CD4-positive, alpha-beta memory T cell (primary cell): Measurements from ENCODE around the gene ZC3H7B. TPM values are rescaled to one million over a fixed set of nuclear protein-coding genes. Genes with fewer than 3 reads are reported as not detected.
A peak's percentile ranks its signal among the peaks of the same experiment; 100 is the strongest.

Experiments used
- CTCF ChIA-PET: fragments of 350-600 bp; sonication (Branson Sonifier 250); formaldehyde crosslinking; loops from one replicate; lab custom pipeline; 2021; ENCODE audit warnings: inconsistent platforms; ENCODE audit not compliant: partially characterized antibody; lab: Charles Lee
- POLR2A ChIA-PET: fragments of 350-600 bp; sonication (Branson Sonifier 250); formaldehyde crosslinking; loops from one replicate; lab custom pipeline; 2021; ENCODE audit not compliant: partially characterized antibody; lab: Charles Lee
- DNase-seq, 5 donors: peaks; one replicate each; pipeline versions ENCODE4 v3.0.0 to v3.0.0-alpha.2; 2020 to 2022; ENCODE audit warnings: mixed read lengths in 1 of 5
- H3K27ac ChIP-seq: one replicate; pipeline ENCODE4 v1.7.0; 2013; ENCODE audit warnings: low read depth, low read length
- H3K27me3 ChIP-seq: 2 replicates; pipeline ENCODE4 v1.7.0; 2013; ENCODE audit warnings: mild to moderate bottlenecking, low read length, moderate library complexity; ENCODE audit not compliant: insufficient read depth
- H3K36me3 ChIP-seq: 2 replicates; pipeline ENCODE4 v1.7.0; 2013; ENCODE audit warnings: mild to moderate bottlenecking, low read length, moderate library complexity; ENCODE audit not compliant: insufficient read depth
- H3K4me1 ChIP-seq: 2 replicates; pipeline ENCODE4 v1.7.0; 2013; ENCODE audit warnings: mild to moderate bottlenecking, low read length, moderate library complexity; ENCODE audit not compliant: insufficient read depth
- H3K4me3 ChIP-seq, 2 donors: one replicate each; pipeline ENCODE4 v1.7.0; 2013; ENCODE audit warnings: low read length in 2 of 2, mild to moderate bottlenecking in 1 of 2
- H3K9me3 ChIP-seq, 2 donors: one replicate each; pipeline ENCODE4 v1.7.0; 2013; ENCODE audit warnings: low read length in 2 of 2, control low read depth in 1 of 2; ENCODE audit not compliant: control insufficient read depth in 1 of 2
- H3K27ac Mint-ChIP-seq, 7 donors: one replicate each; pipeline ENCODE4 v1.8.0; 2020 to 2021; ENCODE audit warnings: mixed read lengths in 7 of 7, mild to moderate bottlenecking in 6 of 7, inconsistent platforms in 3 of 7, moderate library complexity in 3 of 7
- H3K27me3 Mint-ChIP-seq, 2 donors: one replicate each; pipeline ENCODE4 v1.8.0; 2020 to 2021; ENCODE audit warnings: mixed read lengths in 2 of 2
- H3K36me3 Mint-ChIP-seq, 2 donors: one replicate each; pipeline ENCODE4 v1.8.0; 2020 to 2021; ENCODE audit warnings: mixed read lengths in 2 of 2, inconsistent platforms in 1 of 2, mild to moderate bottlenecking in 1 of 2
- H3K4me1 Mint-ChIP-seq, 4 donors: one replicate each; pipeline ENCODE4 v1.8.0; 2020 to 2021; ENCODE audit warnings: mixed read lengths in 4 of 4, mild to moderate bottlenecking in 1 of 4
- H3K4me3 Mint-ChIP-seq, 8 donors: one replicate each; pipeline ENCODE4 v1.8.0; 2020 to 2021; ENCODE audit warnings: mixed read lengths in 8 of 8, mild to moderate bottlenecking in 7 of 8, moderate library complexity in 6 of 8, inconsistent platforms in 3 of 8
- H3K9me3 Mint-ChIP-seq, 8 donors: one replicate each; pipeline ENCODE4 v1.8.0; 2020 to 2021; ENCODE audit warnings: mixed read lengths in 8 of 8, mild to moderate bottlenecking in 5 of 8, inconsistent platforms in 3 of 8, moderate library complexity in 1 of 8
- intact Hi-C: fragments of 100-400 bp; cut with micrococcal nuclease; formaldehyde crosslinking; loops from one replicate; pipeline ENCODE4 v1.15.1; 2023
- polyA plus RNA-seq, 2 donors: library from polyadenylated mRNA; unstranded; fragments of 300-500 nt; fragmentation: Illumina TruSeq; gene quantifications; one replicate each; pipeline ENCODE4 v1.2.3, GENCODE V29; 2021
- total RNA-seq, 2 experiments: library from RNA; stranded (reverse); gene quantifications; one replicate each; pipeline ENCODE4 v1.2.3, GENCODE V29; 2021

ZC3H7B gene
- total and polyA plus RNA-seq, 4 experiments from 2014 or later, result 0.20 to 40.3 (median 20.5) TPM

- DNase-seq, result no peak
- Histone ChIP-seq H3K4me3 (no peak overlapping the region), H3K4me1 (peaks cover 6% of the 10 kb centered on the region), H3K27me3 (no peaks in the 10 kb centered on the region), H3K27ac (no peak overlapping the region), H3K9me3 (no peaks in the 10 kb centered on the region), H3K36me3 (no peaks in the 10 kb centered on the region)
- Mint-ChIP-seq H3K4me1 (peaks cover 4 to 7% (median 5%) of the 10 kb centered on the region in 4 donors), H3K27me3 (no peaks in the 10 kb centered on the region), H3K36me3 (no peaks in the 10 kb centered on the region), H3K9me3 (peaks cover 0 to 1% (median 0%) of the 10 kb centered on the region in 8 donors), H3K27ac (no peak overlapping the region), H3K4me3 (no peak overlapping the region)
- ChIA-PET POLR2A (no interaction called here), CTCF (interaction anchor here (0.7 kb wide), 1 partner anchor 849 kb away, joined by 4 read pairs; no protein-coding TSS in a partner anchor)
- intact Hi-C loops, result no loop called here
These were observed 4.3 kb upstream of the ZC3H7B start for GRCh38 chr22:41296826-41297667.

DNA sequence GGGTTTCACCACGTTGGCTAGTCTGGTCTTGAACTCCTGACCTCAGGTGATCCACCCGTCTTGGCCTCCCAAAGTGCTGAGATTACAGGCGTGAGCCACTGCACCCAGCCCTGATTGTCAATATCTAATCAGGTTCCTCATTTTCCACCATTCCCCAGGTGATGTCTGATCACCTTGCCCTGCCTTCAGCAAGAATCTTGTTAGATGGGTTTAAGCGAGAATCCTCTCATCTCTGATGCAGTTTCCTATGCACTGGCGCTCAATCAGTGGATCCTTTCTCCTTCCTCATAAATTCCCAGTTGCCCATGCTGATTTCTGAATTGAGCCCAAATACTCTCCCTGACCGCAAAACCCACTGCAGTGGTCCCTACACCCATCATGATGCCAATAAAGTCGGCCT is 664 bp upstream of the ZC3H7B start:
- ChIA-PET POLR2A (interaction anchor here (0.9 to 3.7 kb wide), 7 partner anchors 14 to 1981 kb away, joined by 3 to 111 read pairs (median 7); partner anchors contain the start of genes RANGAP1, RBX1, RPL3 and SNU13), CTCF (interaction anchor here (0.7 to 1.8 kb wide), 11 partner anchors 8 to 168 kb away, joined by 3 to 11 read pairs (median 5); partner anchors contain the start of genes PHF5A, RANGAP1 and TEF)
- no peaks in the 10 kb centered on the region for H3K27me3 Mint-ChIP-seq
- H3K9me3 Mint-ChIP-seq, result no peaks in the 10 kb centered on the region
- Histone ChIP-seq H3K36me3 (no peaks in the 10 kb centered on the region), H3K4me1 (peaks cover 24% of the 10 kb centered on the region), H3K4me3 (peak overlapping the region; percentile 54 to 76), H3K9me3 (no peaks in the 10 kb centered on the region), H3K27me3 (no peaks in the 10 kb centered on the region), H3K27ac (peak overlapping the region; percentile 88)
- H3K4me3 Mint-ChIP-seq, result peak overlapping the region; percentile 76 to 89 (median 84)
- H3K4me1 Mint-ChIP-seq, result peaks cover 18 to 34% (median 26%) of the 10 kb centered on the region in 4 donors
- no peak for DNase-seq
- peak overlapping the region; percentile 83 to 97 (median 96) for H3K27ac Mint-ChIP-seq
- peaks cover 0 to 11% of the 10 kb centered on the region in 2 donors for H3K36me3 Mint-ChIP-seq
- intact Hi-C loops, result loop anchor here (1.0 to 5.0 kb wide), 4 partner anchors 14 to 378 kb away; partner anchors contain the start of gene RANGAP1

- ChIA-PET CTCF (interaction anchor here (1.1 to 2.1 kb wide), 9 partner anchors 9 to 166 kb away, joined by 3 to 11 read pairs (median 5); partner anchors contain the start of genes PHF5A, RANGAP1 and TEF), POLR2A (interaction anchor here (0.6 to 3.7 kb wide), 11 partner anchors 16 to 1983 kb away, joined by 3 to 111 read pairs (median 4); partner anchors contain the start of genes PHF5A, RANGAP1, RBX1 and RPL3)
- Histone ChIP-seq H3K4me1 (peaks cover 24% of the 10 kb centered on the region), H3K27ac (peak overlapping the region; percentile 88), H3K27me3 (no peaks in the 10 kb centered on the region), H3K36me3 (peaks cover under 1% of the 10 kb centered on the region), H3K9me3 (no peaks in the 10 kb centered on the region), H3K4me3 (peak overlapping the region; percentile 42 to 76)
- Mint-ChIP-seq H3K27me3 (no peaks in the 10 kb centered on the region), H3K4me1 (peaks cover 20 to 44% (median 31%) of the 10 kb centered on the region in 4 donors), H3K27ac (peak overlapping the region; percentile 74 to 95 (median 89)), H3K36me3 (peaks cover 0 to 16% of the 10 kb centered on the region in 2 donors), H3K4me3 (peak overlapping the region; percentile 86 to 92 (median 88)), H3K9me3 (no peaks in the 10 kb centered on the region)
- intact Hi-C loops, result loop anchor here (5.0 kb wide), 1 partner anchor 65 kb away; no protein-coding TSS in a partner anchor
- peak in 2 of 5 donors; percentile 8 to 24 for DNase-seq
These were observed 869 bp downstream of the ZC3H7B start for GRCh38 chr22:41302021-41302767.

GRCh38 chr22:41302811-41303210 is 1.5 kb downstream of the ZC3H7B start:
- Mint-ChIP-seq H3K9me3 (no peaks in the 10 kb centered on the region), H3K27ac (peak overlapping the region; percentile 74 to 95 (median 89)), H3K36me3 (peaks cover 0 to 22% of the 10 kb centered on the region in 2 donors), H3K4me3 (peak overlapping the region; percentile 86 to 92 (median 88)), H3K4me1 (peaks cover 25 to 50% (median 36%) of the 10 kb centered on the region in 4 donors), H3K27me3 (no peaks in the 10 kb centered on the region)
- H3K27ac ChIP-seq, result peak overlapping the region; percentile 88
- peak overlapping the region; percentile 34 to 76 for H3K4me3 ChIP-seq
- H3K36me3 ChIP-seq, result peaks cover 5% of the 10 kb centered on the region
- no peaks in the 10 kb centered on the region for H3K27me3 ChIP-seq
- DNase-seq, result no peak
- intact Hi-C loops, result loop anchor here (5.0 kb wide), 1 partner anchor 66 kb away; no protein-coding TSS in a partner anchor
- ChIA-PET POLR2A (interaction anchor here (0.6 to 3.7 kb wide), 5 partner anchors 17 to 144 kb away, joined by 3 to 111 read pairs (median 4); partner anchors contain the start of genes RANGAP1, TEF and TOB2), CTCF (interaction anchor here (1.3 to 2.1 kb wide), 2 partner anchors 16 to 65 kb away, joined by 4 to 6 read pairs; partner anchors contain the start of gene RANGAP1)
- H3K4me1 ChIP-seq, result peaks cover 28% of the 10 kb centered on the region
- no peaks in the 10 kb centered on the region for H3K9me3 ChIP-seq

DNA sequence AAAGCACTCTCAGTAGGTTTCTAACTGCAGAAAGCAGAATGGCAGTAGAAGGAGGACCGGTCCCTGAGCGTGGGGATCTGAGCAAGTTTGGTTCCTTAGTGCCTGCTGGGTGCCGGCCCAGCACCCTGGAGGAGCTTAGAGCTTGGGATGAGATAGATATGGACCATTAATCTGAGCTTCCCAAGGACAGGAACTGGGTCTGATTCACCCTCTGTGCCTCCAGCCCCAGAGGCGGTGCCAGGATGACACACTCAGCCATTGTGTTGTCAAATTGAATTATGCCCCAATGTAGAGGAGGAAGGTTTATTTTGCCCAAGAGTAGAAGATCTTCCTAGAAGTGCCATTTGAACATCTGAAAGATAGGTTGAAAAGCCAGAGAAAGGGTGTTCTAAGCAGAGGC is 4.3 kb downstream of the ZC3H7B start:
- H3K9me3 Mint-ChIP-seq, result no peaks in the 10 kb centered on the region
- no peak for DNase-seq
- no peak overlapping the region for H3K4me3 Mint-ChIP-seq
- intact Hi-C loops, result no loop called here
- Histone ChIP-seq H3K27ac (no peak overlapping the region), H3K27me3 (no peaks in the 10 kb centered on the region), H3K9me3 (no peaks in the 10 kb centered on the region), H3K36me3 (peaks cover 5% of the 10 kb centered on the region), H3K4me1 (peaks cover 26% of the 10 kb centered on the region), H3K4me3 (no peak overlapping the region)
- POLR2A ChIA-PET, result no interaction called here
- CTCF ChIA-PET, result no interaction called here
- peaks cover 31 to 62% (median 40%) of the 10 kb centered on the region in 4 donors for H3K4me1 Mint-ChIP-seq
- H3K27ac Mint-ChIP-seq, result peak overlapping the region in 3 of 7 donors; percentile 32 to 77 (median 53)
- H3K27me3 Mint-ChIP-seq, result no peaks in the 10 kb centered on the region
- peaks cover 6 to 28% of the 10 kb centered on the region in 2 donors for H3K36me3 Mint-ChIP-seq

- Histone ChIP-seq H3K27ac (no peak overlapping the region), H3K4me3 (no peak overlapping the region), H3K27me3 (no peaks in the 10 kb centered on the region), H3K4me1 (peaks cover 15% of the 10 kb centered on the region), H3K9me3 (no peaks in the 10 kb centered on the region), H3K36me3 (peaks cover 5% of the 10 kb centered on the region)
- Mint-ChIP-seq H3K4me1 (peaks cover 29 to 62% (median 38%) of the 10 kb centered on the region in 4 donors), H3K36me3 (peaks cover 6 to 29% of the 10 kb centered on the region in 2 donors), H3K4me3 (no peak overlapping the region), H3K27me3 (no peaks in the 10 kb centered on the region), H3K27ac (peak overlapping the region in 3 of 7 donors; percentile 14 to 75 (median 48)), H3K9me3 (no peaks in the 10 kb centered on the region)
- intact Hi-C loops, result no loop called here
- POLR2A ChIA-PET, result interaction anchor here (1.5 kb wide), 1 partner anchor 22 kb away, joined by 7 read pairs; the partner anchor contains the start of gene RANGAP1
- DNase-seq, result no peak
- CTCF ChIA-PET, result no interaction called here
These were observed 6.7 kb downstream of the ZC3H7B start for GRCh38 chr22:41308054-41308453.
